Activated CD4-positive, alpha-beta T cell treated with anti-CD3 and anti-CD28 coated beads for 1 hour (primary cell): Measurements from ENCODE around the gene SLC15A5.

Experiments used
- DNase-seq: peaks from one replicate; pipeline ENCODE4 v3.0.0-alpha.2; 2020

Gene SLC15A5, protein sequence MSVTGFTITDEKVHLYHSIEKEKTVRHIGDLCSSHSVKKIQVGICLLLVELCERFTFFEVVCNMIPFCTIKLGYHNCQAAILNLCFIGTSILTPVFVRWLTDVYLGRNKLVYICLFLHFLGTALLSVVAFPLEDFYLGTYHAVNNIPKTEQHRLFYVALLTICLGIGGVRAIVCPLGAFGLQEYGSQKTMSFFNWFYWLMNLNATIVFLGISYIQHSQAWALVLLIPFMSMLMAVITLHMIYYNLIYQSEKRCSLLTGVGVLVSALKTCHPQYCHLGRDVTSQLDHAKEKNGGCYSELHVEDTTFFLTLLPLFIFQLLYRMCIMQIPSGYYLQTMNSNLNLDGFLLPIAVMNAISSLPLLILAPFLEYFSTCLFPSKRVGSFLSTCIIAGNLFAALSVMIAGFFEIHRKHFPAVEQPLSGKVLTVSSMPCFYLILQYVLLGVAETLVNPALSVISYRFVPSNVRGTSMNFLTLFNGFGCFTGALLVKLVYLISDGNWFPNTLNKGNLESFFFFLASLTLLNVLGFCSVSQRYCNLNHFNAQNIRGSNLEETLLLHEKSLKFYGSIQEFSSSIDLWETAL

DNA sequence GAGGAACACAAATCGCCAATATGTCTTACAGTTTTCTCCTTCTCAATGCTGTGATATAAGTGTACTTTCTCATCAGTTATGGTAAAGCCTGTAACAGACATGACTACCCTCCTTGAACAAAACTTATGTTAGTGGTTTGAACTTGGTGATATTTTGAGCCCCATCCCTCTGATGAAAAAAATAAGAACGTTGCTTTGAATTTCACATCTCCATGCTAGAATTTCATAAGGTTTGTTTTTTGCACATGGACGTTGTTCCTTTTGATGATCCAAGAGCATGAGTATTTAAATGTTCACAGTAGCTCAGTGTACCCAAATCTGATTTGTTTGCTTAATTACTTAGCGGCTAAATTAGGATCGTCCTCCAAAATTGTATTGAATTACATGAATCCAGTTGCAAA is at the start of gene SLC15A5:
Gene SLC15A5, minus strand, starts transcription at position 101 of the 400 bp plus-strand sequence. Its CDS starts 0 bp downstream, at position 101.
- DNase-seq = no peak

DNA sequence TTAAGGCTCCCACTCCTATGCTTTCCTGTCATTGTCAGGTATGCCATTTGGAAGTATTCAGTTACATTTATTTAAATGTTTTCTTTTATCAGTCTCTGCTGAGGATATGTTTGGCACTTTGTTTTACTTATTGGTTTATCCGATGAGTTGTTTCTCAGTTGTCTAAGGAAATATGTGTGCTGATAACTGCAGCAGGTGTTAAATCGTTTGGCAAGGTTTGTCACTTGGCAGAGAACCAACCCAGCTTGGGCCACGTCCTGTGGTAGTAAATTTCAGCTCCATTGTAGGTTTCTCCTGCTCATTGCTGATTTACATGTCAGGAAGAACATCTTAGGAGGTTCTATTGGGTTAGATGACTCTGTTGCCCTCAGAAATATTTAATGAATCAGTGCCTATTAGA is 47.9 kb upstream of the SLC15A5 start:
- no peak for DNase-seq

DNA sequence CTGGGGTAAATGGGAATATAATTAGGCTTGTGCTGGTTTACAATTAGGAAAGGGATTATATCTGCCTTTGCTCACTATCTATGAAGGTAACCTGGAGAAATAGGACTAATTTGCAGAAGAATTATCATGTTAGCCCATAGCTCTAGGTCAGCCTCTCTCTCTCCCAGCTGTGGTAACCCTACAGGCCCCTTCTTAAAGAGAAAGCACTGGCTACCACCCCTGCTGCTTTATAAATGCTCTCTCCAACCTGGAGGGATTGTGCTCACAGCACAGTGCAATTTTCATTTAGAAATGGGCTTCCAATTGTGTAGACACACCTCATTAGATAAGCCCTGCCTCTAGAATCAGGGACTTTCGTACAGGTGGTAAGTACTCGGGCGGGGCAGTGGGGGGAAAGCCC is 47.3 kb upstream of the SLC15A5 start:
- no peak for DNase-seq

DNA sequence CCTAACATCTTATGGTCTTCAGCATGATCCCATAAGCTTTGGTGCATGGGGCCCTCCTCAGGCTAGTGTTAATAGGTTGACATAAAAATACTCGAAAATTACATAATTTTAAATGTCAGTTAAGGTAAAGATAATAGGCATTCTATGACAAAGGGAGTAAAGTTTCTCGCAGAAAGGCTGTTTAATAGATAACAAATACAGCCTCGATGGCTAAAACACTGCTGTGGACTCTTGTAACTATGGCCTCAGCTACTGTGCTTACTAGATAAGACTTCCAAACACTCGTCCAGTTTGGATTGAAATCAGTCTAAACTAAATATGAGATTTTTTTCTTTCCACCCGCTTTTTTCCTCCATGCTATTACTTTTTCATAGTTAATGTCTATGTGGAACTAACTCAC is 46.8 kb upstream of the SLC15A5 start:
- DNase-seq = no peak

DNA sequence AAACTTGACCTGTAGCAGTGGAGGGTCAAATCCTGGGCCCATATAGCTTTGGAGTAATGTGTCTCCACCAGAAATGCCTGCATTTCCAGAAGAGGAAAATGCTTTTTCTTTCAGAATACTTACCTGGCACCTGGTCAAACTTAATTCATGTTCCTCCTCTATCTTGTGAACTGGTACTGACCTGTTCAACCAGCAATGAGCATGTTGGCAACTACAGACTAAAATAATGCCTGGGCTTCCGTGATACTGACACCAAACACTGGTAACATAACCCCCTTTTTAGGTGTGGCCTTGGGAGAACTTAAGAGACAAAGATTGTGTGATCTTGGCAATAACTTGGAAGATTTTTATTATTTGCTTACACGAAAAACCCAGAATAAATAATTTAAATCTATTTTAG is 46.2 kb upstream of the SLC15A5 start:
- DNase-seq = no peak

DNA sequence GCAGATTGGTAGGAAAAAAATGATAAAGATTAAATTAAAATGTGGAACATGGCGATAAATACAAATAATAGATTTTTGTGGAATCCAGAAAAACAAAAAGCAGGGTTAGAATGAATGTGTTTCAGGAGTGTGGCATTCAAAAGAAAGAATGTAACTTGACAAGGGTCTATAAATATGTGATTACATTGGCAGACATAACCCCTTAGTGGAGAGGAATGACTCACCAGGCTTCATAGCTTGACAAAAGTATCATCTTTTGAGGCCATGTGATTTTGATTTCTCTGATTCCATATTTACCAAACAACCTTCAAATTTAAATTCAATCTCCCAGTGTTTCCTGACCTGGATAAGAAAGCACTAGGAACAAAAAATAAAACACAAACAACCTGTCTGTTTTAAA is 45.5 kb upstream of the SLC15A5 start:
- no peak for DNase-seq

DNA sequence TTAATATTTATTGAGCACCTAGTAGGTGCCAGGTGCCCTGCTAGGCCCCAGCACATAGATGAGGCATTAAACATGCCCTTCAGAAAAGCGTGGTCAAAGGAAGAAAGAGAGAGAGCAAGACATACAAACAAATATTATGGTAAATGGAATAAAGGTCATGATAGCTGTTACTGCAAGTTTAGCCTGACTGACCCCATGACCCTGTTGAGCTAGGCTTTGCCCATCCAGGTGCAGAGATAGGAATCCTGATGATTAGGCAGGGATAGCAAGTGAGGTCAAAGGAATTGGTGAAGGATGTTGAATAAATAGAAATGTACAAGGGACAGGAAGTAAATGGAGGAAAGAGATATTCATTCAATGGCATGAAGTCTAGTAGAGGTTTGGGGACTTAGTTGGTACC is 33.4 kb upstream of the SLC15A5 start:
- no peak for DNase-seq

DNA sequence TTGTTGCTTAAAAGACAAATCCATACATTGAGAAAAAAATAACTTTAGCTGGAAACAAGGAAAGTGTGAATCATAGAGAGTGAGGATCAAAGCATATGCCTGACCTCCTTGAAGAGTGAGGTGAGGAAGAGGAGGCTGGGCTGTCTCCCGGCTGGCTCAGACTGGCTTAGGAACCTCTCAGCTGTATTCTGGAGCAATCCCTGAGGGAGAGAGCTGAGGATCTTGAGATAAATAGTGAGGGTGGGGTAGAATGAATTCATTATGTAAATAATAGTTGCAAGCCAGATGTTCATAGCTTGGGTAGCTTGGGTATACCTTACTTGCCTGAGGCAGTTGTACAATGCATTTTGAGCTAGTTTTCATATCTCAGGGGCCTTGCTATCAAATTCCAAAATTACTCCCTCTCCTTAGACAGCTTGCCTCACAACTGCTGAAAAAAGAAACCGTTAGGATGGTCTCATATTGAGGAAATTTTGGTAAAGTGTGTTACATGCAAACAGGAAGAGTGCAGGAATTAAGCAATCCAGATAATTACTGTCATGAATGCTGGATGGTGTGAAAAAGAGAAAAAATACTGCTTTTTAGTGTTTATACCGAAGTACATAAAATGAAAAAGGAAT is 30.5 kb upstream of the SLC15A5 start:
- no peak for DNase-seq

DNA sequence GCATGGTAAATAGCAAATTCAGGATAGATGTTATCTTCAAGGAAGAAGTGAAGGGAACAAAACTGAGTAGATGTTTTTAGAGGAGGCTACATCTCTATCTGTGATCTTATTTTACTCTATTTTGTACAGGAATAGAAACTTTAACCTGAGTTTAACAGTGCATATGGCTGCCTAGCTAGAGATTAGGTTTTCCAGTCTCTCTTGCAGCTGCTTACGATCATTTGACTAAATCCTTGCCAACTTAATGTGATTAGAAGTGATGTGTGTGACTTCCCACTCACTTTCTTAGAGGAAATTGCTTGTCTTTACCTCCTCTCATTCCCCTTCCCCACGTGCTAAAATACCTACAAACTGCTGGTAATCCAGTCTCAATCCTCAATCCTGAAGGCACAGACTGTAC is 26.5 kb upstream of the SLC15A5 start:
- DNase-seq = no peak

DNA sequence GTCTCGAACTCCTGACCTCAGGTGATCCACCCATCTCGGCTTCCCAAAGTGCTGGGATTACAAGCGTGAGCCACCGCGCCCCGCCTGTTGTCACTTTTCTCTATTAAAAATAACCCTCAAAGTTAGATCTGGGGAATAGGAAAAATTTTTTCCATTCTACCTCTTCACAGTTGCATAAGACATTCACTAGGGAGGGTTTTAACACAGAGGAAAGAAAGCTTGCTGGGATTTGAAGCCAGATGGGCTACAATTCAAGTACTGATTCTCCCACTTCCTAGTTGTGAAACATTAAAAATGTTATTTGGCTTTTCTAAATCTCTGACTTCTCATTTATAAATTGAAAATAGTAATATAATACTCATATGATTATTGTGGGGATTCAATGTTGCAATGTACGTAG is 23.3 kb upstream of the SLC15A5 start:
- DNase-seq = no peak

DNA sequence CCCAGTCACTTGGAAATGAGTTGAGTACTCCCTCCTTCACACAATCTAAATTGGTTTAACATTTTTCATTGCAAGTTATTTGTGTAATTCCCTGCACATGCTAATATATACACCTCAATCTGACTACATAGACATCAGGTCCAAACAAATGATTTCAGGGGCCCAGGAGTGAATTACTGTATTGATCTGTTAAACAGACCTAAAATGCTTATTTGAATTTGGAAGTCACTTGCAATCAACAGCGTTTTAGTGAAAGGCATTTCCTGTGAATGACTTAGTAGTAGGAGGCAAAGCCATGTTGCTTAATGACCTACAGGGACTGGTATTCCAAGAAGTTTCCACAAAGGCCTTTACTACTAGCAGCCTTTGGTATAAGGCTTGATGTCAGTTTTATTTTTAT is 22.6 kb upstream of the SLC15A5 start:
- no peak for DNase-seq

DNA sequence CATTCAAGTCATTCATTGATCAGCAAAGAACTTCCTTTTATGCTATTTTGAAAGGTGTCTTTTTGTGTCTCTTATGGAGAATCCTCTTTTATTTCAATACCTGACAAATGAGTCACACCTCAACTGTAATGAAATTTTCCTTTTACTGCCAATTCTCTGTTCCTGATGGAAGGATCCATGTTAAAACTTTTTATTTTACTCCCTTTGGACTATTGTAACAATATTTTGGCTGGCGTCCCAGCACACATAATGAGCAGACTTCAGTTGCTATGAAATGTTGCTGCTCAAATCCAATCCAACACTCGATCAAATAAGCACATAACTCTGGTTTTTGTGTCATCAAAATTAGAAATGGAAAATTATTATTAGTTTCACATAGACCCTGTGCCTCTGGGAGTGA is 21.9 kb upstream of the SLC15A5 start:
- no peak for DNase-seq

DNA sequence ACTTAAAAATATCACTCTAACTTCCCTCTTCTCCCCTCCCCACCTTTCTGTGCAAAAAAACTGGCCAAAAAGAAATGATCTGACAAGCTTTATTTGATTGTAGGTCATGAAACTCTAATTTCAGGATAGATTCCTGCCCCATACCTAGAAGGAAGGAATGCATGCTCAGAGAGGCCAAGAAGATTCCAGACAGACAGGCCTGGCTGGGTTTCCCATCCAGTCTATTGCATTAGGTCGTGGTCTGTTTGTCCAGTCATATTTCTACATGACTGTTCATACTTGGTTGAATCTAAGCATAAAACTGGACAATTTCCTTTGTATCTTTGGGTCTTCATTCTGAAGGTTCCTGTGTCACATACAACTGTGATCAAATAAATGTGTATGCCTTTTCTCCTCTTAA is 20.0 kb upstream of the SLC15A5 start:
- no peak for DNase-seq

DNA sequence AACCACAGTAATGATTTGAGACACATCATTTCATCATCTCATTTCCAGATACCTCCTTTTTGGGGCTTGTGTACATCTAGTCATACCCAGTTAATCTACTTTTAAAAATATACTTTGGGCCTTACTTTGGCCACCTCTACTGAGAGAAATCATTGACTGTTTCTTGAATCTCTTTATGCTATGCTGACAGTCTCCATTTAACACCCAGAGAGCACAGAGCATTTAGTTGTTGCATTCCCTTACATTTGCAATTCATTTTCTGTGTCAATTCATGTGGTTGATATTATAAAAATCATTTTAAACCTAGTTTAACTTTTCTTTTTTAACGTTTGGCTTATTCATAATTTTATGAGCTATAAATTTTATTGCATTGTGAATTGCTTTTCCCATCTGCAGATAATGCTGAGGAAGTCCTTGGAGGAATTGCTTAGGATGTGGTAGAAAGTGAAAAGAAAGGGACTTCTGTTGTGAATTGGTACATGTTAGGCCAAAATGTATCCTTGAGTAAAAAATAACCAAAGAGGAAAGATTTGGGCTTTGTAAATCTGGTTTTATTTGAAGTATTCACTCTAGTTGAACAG is 17.0 kb upstream of the SLC15A5 start:
- no peak for DNase-seq

DNA sequence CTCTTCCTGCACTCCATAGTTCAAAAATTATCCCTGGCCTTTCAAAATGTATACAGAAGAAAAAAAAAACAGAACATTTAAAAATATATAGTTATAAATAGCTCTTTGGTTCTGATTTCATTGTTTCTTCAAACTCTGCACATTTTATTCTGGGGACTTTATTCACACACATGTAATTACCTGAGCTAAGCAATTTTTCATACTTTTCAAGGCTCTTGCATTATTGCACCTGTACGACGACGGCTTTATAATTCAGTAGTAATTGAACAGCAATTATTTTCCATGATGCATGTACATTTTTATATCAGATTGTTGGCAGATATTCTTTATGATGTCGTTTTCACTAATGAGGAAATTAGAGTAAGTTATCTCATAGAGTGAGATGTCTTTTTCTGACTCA is 13.5 kb upstream of the SLC15A5 start:
- DNase-seq = no peak

DNA sequence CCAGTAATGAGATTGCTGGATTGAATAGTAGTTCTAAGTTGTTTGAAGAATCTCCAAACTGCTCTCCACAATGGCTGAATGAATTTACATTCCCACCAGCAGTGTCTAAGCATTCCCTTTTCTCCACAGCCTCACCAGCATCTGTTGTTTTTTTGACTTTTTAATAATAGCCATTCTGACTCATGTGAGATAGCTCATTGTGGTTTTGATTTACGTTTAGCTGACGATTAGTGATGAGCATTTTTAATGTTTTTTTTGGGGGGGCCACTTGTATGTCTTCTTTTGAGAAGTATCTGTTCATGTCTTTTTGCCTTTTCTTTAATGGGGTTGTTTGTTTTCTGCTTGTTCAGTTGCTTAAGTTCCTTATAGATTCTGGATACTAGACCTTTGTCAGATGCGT is 8.1 kb upstream of the SLC15A5 start:
- no peak for DNase-seq

DNA sequence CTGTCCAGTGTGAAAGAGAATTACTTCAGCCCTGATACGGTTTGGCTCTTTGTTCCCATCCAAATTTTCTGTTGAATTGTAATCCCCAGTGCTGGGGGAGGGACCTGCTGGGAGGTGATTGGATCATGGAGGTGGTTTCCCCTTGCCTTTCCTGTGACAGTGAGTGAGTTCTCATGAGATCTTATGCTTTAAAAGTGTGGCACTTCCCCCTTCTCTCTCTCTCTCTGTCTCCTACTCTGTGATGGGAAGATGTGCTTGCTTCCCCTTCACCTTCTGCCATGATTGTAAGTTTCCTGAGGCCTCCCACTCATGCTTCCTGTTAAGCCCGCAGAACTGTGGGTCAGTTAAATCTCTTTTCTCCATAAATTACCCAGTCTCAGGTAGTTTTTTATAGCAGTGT is 5.5 kb upstream of the SLC15A5 start:
- no peak for DNase-seq

DNA sequence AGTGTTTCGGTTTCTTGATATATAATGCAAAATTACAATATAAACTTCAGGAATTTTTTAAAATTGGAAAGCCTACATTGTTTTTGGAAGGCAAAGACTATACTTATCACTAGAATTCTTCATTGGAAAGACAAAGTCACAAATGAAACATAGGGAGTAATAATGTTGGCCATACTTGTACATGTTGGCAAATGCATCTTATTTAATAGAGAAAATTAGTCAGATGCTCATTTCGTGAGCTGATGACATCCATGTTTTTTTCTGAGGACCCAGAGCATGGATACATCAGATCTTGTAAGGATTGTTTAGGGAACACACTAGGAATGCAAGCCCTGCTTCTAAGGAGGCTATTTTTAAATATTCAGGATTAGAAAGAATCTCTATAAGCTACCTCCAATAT is 4.6 kb upstream of the SLC15A5 start:
- no peak for DNase-seq

DNA sequence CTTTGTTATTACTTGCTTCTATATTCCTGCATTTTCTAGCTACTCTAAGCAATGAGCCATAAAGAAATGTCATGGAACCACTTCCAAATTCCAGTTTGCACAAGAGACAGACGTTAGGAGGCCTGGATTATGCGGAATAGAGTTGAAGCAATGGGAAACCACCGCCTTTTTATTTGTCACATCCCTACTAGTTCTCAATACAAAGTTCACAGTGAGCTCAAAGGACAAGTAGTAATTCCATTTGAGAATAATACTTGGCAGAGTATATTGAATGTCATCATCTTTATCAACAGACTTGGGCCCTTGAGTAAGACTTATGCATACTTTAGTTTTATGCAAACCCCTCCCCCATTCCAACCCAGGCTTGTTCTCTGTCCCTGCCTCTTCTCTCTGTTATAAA is 3.7 kb upstream of the SLC15A5 start:
- no peak for DNase-seq

DNA sequence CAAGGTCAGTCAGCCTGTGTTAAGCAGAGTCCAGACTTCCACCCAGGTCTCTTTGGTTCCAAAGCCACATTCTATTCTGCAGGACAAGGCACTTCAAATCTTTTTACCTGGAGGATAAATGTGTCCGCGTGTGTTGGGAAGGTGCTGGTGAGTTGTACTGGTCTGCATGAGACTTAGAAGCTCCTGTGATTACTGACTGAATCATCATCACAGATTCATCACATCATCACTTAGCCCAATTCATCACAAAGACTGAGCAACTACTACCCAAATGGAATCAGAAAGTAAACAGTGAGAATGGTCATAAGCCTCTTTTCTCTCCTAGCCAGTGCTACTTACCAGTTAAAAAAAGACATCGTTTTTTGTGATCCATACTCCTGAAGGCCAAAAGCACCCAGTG is 5.3 kb downstream of the SLC15A5 start:
- DNase-seq = no peak

DNA sequence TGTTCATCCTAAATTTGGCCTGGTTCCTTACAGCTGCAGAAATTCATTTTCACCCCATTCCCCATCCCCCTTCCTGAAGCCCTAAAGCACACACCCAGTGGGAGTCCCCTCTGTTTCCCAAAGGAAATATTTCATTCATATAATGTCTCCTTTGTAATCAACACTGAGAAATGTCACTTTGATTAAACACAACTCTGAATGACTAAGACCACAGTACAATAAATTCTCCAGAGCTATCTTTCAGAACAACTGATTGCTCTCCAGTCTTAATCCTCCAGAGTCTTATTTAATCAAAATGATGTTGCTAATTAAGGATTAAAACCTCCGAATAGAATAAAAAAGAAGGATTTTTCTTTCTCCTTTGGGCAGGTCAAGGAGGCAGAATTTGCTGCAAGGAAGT is 6.4 kb downstream of the SLC15A5 start:
- no peak for DNase-seq

DNA sequence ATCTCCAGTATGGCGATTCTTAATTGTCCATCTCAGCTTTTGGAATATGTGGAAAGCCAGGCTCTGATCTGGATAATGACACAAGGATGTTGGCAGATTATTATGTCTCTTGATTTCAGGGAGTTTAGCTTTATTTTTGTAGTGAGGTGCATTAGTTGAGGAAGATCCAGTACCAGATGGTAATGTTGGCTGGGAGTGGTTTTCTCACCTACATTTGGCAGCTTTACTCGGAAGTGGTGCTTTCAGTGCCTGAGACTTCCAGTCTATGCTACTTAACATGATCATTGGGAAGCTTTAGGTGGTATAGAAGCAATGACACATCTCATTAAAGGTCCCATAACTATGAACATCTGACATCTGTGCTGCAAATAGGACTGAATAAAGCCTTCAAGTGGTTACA is 7.5 kb downstream of the SLC15A5 start:
- DNase-seq = no peak

DNA sequence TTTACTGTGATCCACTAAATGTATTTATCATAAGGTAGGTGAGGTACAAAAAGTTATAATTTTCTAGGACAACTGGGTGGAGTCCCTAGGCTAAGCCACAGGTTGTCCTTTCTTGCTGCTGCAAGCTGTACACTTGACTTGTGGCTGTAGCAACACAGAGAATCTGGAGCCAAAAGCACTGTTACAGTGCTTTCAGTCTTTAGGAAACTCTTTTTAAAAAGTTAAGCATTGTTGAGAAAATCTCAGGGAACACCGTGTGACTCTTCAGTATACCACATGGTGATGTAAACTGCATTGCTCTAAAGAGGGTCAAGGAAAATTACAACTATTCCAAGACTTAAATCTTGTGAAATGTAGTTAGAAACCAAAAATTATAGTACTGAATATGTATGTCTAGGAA is 11.4 kb downstream of the SLC15A5 start:
- no peak for DNase-seq

DNA sequence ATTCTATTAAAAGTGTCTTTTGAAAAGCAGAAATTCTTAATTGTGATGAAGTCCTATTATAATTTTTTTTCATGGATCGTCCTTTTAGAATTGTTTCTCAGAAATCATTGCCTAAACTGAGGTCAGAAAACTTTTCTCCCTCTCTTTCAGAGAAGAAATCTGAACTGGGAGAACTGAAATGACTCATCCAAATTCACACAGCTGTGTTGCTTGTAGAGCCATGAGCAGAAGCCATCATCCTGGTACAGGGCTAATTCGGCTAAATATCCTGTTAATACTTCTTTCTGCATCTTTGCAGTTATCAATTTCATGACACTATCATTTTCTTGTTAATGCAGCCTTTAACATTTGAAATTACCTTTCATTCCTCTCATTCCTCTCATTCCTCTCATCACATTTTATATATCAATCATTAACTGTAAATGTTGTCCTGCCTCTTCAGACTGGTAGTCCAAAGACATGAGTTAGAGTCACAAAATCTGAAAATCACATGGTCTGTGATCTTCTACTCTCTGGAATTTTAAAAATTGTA is 15.5 kb downstream of the SLC15A5 start:
- no peak for DNase-seq
